Activated CD8-positive, alpha-beta memory T cell treated with anti-CD3 and anti-CD28 coated beads, Interleukin-2, amount 50 U/mL, for 1 hour (primary cell): ENCODE measurements around the gene TBC1D28.
"Not testable (repeated sequence)": the region's sequence is repeated elsewhere in the genome, so short reads cannot be mapped to it uniquely, and the experiment has no call there.

Source experiments
- DNase-seq: peaks from one replicate; pipeline ENCODE4 v3.0.0-alpha.2; 2020; ENCODE audit errors: extremely low read depth

TBC1D28 gene

DNA sequence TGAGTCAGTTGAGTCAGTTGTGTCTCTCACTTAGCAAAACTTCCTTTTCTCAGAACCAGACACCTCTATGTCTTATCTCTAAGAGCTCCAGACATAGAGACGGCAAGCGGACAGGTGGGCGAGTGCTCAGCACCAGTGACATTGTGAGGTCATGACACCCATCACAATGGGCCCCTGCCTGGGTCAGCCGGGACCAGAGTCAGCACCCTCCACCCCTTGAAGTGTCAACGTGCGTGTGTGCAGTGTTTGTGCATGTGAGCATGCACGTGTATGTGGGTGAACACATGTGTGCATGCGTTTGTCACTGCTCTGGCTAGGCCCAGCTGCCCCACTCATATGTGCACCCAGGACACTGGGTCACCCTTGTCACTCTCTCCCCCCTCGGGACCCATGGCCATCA is at the start of gene TBC1D28:
TSS of gene TBC1D28 (minus strand) at position 101 of the 400 bp plus-strand sequence. CDS start 3,039 bp downstream, outside the sequence.
- DNase-seq, result not testable (repeated sequence)

DNA sequence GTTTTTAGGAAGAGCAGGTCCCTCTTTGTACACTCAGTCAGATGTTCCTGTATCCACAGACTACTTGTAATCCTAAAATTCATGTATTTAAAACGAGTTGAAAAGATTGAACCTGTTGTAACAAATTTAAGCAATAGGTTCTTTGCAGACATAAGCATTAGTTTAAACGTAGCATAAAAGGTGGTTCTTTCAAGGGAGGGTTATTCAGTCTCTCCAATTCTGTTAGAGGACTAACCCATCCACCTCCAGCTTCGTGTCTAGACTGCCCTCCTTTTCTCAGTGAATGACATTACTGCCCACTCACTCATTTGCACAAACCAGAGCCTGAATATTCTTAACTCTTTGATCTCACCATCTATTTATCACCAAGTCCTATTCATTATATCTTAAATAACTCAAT is 38.5 kb upstream of the TBC1D28 start:
- not testable (repeated sequence) for DNase-seq

DNA sequence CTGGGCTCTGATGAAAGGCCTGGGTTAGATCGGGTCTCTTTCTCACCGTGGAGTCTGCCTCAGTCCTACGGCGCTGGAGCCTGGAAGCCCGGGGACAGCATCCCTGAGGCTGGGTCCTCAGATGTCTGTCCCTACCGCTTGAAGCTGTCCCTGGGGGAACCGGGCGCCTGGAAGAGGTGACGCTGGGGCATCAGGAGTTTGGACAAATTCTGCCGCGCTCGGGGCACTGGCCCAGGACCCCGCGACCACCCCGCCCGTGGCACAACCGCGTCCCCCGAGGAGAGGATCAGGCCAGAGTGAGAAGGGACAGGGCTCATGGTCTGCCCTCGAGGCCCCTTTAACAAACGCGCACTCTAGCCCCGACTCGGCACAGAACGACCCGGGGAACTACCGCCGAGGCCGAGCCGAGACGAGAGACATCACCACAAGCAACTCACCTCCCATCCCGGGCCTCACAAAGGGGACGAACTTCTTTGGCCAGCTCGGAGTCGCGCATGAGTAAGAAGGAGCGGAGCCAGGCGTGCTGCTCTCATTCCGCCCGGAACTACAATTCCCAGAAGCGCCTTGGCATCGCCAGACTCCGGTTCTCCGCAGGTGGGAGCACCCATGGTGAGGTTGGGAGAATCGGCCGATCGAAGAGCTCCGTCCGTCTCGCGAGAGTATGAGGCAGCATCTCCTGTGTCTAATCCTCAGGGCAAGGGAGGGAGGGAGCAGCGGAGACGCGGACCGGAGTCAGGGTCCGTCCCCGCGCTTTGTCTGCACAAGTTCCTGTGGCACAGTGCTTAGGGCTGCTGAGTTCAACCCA is 37.8 kb upstream of the TBC1D28 start, which contains the start of gene FOXO3B:
TSS of gene FOXO3B (minus strand) at position 548 of the 805 bp plus-strand sequence. CDS start 663 bp downstream, outside the sequence.
- DNase-seq, result peak; percentile 58

DNA sequence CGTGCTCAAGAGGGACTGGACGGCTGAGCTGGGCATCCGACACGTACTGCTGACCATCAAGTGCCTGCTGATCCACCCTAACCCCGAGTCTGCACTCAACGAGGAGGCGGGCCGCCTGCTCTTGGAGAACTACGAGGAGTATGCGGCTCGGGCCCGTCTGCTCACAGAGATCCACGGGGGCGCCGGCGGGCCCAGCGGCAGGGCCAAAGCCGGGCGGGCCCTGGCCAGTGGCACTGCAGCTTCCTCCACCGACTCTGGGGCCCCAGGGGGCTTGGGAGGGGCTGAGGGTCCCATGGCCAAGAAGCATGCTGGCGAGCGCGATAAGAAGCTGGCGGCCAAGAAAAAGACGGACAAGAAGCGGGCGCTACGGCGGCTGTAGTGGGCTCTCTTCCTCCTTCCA is 33.2 kb upstream of the TBC1D28 start:
- not testable (repeated sequence) for DNase-seq

DNA sequence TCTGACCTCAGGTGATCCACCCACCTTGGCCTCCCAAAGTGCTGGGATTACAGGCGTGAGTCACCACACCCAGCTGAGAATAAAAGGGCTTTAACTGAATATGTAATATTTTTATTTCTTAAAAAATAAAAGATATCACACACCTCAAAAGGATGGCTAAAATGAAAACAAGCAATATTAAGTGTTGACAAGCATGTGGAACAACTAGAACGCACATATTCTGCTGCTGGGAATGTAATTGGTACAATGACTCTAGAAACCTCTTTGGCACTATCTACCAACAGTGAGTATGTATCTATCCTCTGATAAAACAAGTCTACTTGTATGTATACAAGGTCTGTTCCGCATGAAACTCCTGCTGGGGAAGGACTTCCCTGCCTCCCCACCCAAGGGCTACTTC is 32.7 kb upstream of the TBC1D28 start:
- not testable (repeated sequence) for DNase-seq

DNA sequence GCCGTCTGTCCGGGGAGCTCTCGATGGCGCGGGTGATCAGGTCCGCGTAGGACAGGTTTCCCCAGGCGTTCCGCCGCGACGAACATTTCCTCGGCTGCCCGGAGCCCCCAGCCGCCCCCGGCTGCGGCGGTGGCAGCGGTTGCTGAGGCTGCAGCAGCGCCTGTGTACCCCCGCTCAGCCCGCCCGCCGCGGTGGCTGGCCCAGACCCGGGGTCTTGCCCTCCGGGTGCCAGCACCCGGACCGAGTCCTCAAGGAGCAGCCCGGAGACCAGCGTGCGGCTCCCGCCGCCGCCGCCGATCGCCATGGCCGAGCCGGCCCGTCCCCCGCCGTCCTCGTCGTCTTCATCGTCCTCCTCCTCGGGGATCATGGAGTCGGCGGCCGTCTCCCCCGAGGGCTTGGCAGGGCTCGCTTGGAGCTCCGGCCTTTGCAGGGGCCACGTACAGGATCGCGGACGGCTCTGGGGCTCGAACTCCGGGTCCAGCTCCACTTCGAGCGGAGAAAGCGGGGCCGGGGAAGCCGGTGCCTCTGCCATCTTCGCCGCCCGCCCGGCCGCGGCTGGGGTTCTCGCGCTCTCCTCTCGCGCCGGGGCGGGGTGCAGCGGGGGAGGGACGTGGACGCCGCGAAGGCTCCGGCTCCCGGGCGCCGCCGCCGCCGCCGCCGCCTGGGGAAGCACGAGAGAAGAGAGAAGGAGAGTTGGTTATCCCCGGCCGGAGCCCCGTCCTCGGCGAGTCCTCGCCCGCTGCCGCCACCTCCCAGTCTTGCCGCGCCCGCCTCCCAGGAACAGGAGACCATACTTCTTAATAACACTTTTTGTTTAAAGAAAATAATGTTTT is 28.4 kb upstream of the TBC1D28 start:
- DNase-seq, result not testable (repeated sequence)

DNA sequence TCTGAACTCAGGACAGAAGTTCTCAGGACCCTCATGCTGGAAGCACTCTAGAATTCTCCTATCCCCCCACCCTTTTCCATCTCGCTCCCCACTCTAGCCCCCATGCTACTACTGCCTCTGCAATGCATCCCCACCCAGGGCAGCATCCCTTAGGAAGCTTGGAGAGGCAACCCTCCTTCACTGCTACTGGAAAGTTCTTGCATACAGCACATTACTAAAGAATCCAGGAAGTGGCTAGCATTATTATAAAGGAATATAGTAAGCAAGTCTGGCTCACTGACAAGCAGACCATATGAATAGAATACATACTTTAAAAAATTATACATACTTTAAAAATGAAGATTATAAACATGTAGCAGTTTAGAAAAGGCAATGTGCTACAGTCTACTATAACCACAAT is 24.4 kb upstream of the TBC1D28 start:
- not testable (repeated sequence) for DNase-seq

DNA sequence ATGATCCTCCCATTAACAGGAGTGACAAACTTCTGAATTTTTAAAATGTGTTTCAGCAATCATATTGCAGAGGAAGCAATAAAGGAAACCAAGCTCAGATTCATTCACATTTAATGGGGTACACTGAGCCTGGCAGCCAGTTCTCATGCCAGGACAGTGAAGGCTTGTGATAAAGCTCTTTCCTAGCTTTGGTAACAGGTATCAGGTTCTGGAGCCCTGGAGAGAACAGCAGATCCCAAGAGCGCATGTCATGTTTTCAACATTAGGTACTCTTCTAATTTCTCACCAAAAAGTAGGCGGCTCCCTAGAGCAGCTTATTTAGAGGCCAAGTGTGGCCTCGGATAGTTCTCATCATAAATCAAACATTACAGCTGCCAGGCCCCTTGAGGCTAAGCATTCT is 23.3 kb upstream of the TBC1D28 start:
- not testable (repeated sequence) for DNase-seq

DNA sequence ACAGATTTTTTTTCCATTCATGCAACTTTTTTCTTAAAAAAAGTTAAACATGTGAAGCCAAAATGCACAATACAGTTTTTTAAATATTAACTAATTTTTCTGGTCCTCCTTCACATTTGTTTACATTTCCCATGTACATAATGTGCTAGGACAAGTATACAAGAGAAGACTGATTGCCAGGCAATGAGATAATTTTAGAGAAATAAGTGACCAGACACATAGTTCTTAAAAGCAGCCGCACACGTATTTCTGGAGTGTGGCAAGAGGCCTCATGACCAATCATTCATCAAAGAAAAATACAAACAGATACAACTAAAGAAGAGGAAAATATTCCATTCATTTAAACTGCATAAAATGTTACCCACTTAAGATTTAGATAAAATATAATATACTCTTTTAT is 22.1 kb upstream of the TBC1D28 start:
- DNase-seq, result not testable (repeated sequence)

DNA sequence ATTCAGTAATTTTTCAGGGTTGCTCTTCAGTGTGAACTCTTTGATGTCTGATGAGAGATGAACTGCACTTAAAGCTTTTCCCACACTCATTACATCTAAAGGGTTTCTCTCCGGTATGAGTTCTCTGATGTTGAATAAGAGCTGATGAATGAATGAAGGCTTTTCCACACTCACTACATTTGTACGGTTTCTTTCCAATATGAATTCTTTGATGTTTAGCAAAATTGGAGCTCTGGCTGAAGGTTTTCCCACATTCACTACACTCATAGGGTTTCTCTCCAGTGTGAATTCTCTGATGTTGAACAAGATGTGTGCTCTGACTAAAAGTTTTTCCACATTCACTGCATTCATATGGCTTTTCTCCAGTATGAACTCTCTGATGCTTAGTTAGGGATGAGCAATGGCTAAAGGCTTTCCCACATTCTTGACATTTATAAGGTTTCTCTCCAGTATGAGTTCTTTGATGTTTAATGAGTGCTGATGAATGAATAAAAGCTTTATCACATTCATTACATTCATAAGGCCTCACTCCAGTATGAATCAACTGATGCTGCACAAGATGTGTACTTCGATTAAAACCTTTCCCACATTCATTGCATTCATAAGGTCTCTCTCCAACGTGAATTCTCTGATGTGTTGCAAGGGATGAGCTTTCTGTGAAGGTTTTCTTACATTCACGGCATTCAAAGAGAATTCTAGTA is 17.9 kb upstream of the TBC1D28 start:
- DNase-seq, result not testable (repeated sequence)

DNA sequence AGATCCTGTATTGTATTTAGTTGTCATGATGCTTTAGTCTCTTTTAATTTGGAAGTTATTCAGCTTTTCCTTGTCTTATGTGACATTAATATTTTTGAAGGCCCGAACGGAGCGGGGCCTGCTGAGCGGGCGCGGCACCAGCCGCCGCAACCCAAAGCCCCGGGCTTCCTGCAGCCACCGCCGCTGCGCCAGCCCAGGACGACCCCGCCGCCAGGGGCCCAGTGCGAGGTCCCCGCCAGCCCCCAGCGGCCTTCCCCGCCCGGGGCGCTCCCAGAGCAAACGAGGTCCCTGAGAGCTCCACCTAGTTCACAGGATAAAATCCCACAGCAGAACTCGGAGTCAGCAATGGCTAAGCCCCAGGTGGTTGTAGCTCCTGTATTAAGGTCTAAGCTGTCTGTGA is 5.9 kb upstream of the TBC1D28 start:
- DNase-seq, result not testable (repeated sequence)

DNA sequence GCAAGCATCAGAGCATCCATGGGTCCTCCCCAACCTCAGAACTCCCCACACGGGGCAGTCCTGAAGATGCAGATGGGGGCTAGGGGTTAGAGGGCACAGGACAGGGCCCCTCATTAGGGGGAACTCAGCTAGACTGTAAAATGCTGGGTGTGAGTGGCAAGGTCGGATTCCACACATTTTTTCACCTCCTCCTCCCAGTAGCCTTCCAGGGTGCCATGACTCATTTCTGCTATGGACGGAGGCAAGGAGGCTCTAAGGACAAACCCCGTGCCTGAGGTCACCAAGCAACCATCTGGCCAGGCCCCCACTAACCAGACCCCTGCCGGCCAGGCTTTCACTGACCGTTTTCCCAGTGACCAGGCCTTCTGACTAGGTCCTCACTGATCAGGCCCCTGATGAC is 1.1 kb downstream of the TBC1D28 start:
- not testable (repeated sequence) for DNase-seq

DNA sequence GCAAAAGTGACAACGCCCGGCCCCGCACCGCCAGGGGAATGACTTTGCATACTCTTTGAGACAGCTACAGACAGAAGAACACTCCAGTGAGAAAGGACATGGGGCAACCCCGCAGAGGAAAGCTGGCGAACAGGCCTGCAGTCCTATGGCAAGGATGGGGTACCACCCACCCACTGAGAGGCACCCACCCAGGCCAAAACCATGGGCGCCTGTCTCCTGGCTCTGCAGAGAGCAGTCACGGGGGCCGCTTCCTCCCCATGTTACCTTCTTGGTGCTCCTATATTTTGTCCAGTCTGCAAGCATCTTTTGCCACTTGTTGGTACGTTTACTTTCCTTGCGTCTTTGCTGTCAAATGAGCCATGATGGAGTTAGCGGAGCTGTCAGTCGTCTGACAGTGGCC is 5.8 kb downstream of the TBC1D28 start:
- not testable (repeated sequence) for DNase-seq

DNA sequence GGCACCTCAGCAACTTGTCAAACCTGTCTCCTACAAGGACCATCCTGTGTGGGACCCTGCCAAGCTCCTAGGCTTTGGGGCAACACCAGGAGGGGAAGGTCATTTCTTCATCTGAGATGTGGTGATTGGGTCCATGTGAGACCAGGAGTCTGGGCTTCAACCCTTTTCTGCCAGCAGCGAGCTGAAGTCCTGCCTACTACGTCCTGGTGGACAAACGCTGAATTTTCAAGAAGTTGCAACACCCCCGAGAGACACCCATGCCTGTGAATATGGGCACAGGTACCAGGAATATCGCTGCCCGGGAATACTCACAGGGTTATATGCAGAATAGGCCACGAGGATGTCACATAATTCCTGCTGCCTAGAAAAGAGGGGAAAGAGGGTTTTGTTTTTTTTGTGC is 8.0 kb downstream of the TBC1D28 start:
- not testable (repeated sequence) for DNase-seq

DNA sequence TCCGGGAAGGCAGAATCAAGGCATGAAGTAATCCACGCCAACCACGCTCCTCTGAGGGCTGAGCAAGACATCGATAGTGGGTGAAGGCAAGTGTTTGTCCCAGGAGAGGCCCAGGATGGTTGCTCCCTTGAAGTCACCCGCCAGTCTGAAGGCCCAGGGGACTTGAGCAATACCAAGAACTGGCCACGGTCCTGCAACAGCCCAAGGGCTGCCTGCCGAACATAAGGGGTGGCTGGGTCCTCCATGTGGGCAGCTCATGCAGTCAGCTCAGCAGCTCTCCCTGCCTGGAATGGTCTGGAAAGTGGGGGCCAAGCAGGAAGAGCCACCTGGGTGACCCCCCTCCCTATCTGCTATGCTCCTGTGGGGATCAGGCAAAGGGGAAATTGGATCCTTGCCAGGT is 8.4 kb downstream of the TBC1D28 start:
- DNase-seq, result not testable (repeated sequence)

DNA sequence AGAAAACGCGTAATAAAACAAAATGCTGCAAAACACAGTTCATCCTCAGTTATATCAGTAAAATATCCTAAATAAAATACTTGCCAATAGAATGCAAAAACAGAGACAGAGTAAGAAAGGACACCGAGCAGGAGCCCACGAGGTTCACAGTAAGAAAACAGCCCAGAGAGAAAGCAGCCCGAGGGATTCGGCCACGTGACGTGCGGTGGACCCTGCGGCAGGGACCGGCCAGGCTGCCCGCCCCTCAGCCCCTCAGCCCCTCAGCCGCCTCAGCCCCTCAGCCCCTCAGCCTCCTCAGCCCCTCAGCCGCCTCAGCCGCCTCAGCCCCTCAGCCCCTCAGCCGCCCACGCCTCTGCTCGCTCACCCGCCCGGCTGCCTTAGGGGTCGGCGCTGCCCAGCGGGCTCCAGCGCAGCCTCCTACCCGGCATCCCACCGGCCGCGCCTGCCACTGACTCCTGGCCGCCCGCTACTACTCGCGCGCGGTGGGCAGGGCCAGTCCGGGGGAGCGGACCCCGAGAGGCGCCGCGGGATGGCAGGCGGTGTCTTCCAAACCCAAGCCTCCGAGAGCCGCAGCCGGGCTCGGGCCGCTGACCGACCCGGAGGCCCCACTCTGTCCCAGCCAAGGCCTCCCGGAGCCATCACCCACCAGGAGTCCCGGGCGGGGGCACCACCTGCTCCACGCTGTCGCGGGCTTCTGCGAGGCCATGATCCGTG is 9.5 kb downstream of the TBC1D28 start:
- not testable (repeated sequence) for DNase-seq

DNA sequence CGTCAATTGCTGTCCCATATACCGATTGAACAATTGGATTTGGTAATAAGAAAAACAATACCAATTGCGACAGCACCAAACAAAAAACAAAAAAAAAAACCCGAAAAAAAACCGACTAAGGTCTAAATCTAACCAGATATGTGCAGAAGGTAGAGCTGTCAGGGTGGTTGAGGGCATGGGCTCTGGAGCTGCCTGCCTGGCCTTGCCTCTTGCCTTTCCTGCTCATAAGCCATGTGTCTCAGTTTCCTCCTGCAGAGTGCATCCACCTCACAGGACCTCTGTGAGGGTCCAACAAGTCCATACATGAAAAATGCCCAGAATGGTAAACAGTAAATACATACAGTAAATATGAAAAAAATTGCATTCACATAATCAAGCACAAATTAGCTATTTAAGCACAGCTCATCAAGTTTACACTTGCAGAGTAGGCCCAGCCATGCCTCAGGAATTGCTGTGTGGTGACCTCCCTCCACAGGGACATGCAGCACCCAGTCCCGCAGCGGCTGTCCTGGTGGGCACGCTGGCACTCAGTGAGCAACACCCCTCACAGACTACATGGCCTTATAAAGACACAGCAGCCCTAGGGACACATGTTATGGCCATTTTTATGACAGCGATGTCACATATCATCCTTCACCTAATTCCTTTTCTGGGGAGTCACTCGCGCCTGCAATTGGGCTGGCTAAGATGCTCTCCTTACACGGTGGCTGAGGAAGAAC is 17.9 kb downstream of the TBC1D28 start:
- no peak for DNase-seq

DNA sequence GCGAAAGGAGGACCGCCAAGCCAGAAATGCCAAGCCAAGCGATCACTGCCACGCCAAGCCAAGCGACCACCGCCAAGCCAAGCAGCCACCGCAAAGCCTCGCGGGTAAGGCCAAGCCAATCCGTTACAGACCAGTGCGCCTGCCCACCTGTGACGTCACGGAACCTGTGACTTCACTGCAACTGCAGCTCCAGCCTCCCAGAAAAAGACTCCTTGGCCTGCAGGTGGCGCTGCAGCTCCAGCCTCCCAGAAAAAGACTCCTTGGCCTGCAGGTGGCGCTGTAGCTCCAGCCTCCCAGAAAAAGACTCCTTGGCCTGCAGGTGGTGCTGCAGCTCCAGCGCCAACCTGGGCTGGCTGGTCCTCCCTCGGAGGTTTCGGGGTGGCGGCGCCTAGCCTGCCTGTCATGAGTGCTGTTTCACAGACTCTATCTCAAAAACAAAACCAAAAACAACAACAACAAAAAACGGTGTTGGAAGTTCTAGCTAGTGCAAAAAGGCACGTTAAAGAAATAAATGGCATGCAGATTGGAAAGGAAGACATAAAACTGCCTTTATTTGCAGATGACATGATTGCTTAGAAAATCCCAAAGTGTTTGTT is 18.6 kb downstream of the TBC1D28 start:
- peak; percentile 75 for DNase-seq

DNA sequence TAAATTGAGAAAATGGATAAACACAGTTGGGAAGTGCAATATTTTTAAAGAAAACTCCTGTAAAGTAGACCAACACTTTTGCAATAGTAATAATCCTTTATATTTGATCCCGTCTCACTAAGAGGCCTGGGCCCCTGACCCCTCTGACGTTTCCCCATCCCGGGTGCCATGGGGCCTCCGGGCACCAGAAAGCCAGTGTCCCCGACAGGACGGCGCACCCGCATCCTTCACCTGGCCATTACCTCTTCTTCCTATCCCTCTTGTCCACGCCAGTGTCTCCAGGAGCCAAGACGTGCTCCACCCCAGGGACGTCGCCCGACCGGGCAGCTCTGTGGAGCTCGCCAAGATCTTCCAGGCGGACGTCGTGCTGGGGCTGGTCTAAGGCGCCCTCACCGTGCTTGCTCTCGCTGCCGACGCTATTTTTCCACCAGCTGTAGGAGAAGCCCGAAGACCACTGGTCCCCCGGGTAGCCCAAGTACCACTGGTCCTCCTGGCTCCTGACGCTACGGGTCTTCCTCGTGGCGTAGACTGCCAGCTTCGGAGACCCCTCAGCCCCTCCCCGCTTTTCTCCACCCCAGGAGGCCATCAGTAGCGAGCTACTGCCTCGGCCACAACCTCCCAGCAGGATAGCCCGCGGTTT is 19.2 kb downstream of the TBC1D28 start:
- DNase-seq, result not testable (repeated sequence)

DNA sequence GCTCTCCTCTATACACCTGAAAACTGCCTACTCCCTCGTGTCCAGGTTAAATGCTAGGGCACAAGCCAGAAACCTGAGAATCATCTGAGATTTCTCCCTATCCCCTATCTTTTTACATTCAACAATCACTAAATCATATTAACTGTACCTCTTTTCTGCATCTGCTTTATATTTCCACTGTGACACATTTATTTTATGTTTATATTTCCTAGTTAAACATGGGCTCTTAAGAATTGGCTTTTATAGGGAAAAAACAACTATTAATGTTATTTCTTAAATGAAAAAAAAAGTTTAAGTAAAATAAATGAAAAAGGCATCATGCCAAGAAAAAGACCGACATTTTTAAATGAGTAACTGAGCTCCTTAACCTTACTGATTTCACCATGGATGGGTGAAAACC is 26.6 kb downstream of the TBC1D28 start:
- not testable (repeated sequence) for DNase-seq
